Right lobe of liver (tissue), 4 donors: ENCODE results near the gene CXCR6.

Experiments used
- CTCF ChIP-seq, 4 donors: fragments of 200-600 bp in 3 of 4; fragments of 450-650 bp in 1 of 4; IDR thresholded peaks; one replicate each; pipeline versions ENCODE4 v1.5.1 to v1.8.0; 2016 to 2022; ENCODE audit warnings: antibody characterized with exemption in 4 of 4, mild to moderate bottlenecking in 2 of 4
- POLR2A ChIP-seq: fragments of 450-650 bp; IDR thresholded peaks from one replicate; pipeline ENCODE4 v1.6.1; 2017; ENCODE audit warnings: antibody characterized with exemption, mild to moderate bottlenecking
- donor health status: DM: no; HTN: no; CAD: no.
- donor health status: DM: no; HTN: no; CAD: no.
- donor health status: DM: no; HTN: yes; CAD: no.

DNA sequence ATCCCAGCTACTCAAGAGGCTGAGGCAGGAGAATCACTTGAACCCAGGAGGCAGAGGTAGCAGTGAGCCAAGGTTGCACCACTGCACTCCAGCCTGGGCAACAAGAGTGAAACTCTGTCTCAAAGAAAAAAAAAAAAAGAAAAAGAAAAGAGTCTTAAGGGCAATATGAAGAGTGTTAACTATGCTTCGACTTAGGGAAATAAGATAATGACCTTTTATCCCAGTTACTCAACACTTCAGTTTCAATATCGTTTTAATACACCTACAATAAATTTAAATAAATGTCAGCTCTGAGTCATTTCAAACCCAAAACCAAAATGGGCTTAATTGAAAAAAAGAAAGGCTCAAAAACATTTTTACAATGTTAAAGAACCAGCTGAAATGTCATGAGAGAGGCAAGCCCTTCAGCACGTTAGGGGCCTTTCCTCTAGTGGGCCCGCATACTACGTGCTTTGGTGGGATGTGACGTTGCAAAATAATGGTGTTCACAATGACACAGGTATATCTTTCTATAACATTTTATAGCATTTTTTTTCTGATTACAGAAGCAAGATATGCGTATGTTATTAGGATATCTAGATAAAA lies 37.1 kb downstream of the CXCR6 start:
- TF ChIP-seq POLR2A (no peak), CTCF (IDR thresholded peaks at IDR 0.05) (no peak)
